SK-MEL-5 (cell line): Measurements from ENCODE around the gene PPP1R27. TPM values are rescaled to one million over a fixed set of nuclear protein-coding genes. Genes with fewer than 3 reads are reported as not detected.

Source experiments
- DNase-seq: peaks from one replicate; pipeline ENCODE4 v3.0.0-alpha.2; 2016; ENCODE audit warnings: low read depth, low spot score
- in situ Hi-C: cut with HindIII; loops from 2 replicates; pipeline ENCODE4 v1.10.0; 2016; ENCODE audit warnings: low sequenced_read_pairs, high pct_unique_total_duplicates, low pct_unique_long_range_greater_than_20kb
- total RNA-seq: library from RNA; depleted of rRNA; stranded (reverse); fragments of >200 nt; shearing (Covaris generic); gene quantifications from 2 replicates; pipeline ENCODE4 v1.2.3, GENCODE V29; 2014

PPP1R27 gene
- total RNA-seq, 1 experiment from 2014 or later: 0.63 TPM

DNA sequence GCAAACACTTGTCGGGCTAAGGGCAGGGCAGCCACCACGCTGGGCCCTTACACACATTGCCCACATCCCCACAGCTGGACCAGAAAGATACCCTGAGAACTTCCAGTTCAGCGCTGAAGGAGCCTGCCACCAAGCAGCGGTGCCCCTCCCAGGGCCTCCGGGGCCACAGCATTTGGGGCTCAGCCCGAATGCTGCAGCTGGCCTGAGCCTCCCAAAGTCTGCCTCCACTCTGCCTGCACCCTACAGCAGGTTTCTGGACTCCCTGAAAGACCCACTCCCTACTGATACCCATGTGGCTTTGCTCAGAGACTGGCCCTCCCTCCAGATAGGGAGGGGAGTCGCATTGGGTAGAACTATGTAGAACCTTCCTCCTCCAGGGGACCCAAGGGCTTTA is 3.3 kb downstream of the PPP1R27 start:
- in situ Hi-C loops: no loop called here

DNA sequence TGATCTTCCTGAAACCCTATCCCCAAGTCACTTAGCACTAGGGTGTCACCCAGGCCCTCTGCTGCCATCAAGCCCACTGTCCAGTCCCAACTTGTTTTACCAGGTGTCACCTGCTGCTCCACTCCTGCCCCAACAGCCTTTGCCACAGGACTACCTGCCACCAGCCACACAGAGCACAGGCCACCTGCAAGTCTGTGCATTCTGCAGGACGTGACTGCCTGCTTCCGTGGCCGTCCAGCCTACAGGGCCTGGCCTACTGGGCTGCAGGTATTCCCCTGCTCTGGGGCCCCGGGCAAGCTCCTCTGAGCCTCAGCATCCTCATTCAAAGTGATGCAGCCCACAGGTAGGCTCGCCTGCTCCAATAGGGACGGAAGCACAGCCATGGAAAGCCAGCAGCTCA is 5.0 kb downstream of the PPP1R27 start:
- DNase-seq: no peak
- in situ Hi-C loops: no loop called here

More for the DNA sequence above, 3.3 kb downstream of the PPP1R27 start:
- DNase-seq: no peak

DNA sequence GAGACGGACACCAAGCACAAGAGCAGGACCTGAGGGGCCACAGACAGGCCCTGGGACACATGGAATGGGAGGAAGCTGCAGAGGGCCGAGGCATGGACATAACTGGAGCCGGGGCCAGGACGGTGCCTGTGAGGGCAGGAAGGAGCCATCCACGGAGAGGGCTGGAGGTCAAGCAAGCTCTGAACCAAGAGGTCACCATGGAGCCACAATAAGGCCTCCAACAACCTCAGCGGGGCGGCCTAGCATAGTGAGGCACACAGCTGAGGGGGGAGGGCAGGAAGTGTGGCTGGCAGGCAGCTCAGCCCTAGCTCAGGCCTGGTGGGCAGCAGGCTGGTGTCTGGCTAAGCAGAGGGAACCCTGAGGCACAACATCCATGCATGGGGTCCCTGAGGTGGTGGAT is 6.2 kb downstream of the PPP1R27 start:
- no peak for DNase-seq
- in situ Hi-C loops: no loop called here

DNA sequence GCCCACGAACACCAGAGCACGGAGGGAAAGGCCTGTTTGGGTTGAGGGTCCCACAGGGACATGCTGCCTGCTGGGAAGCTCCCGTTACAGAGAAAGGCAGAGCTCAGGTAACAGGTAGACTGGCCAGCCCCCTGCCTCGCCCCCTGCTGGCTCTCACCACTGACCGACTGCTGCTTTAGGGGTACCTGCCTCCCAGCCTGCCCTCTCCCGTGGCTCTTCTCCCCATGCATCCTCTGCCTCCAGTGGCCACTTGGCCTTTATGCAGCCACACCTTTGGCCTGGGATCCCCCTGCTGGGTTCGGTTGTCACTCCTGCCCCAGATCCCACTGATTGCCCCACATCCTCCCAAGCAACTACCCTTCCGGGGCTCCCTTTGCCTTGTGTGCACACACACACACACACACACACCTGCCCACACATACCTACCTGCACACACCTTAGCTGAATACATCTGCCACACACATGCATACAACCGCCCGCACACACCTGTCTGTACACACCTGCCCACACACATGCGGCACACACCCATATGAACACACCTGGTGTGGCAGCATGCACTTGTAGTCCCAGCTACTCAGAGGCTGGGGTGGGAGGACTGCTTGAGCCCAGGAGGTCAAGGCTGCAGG is 8.9 kb downstream of the PPP1R27 start:
- in situ Hi-C loops: no loop called here
- DNase-seq: no peak

DNA sequence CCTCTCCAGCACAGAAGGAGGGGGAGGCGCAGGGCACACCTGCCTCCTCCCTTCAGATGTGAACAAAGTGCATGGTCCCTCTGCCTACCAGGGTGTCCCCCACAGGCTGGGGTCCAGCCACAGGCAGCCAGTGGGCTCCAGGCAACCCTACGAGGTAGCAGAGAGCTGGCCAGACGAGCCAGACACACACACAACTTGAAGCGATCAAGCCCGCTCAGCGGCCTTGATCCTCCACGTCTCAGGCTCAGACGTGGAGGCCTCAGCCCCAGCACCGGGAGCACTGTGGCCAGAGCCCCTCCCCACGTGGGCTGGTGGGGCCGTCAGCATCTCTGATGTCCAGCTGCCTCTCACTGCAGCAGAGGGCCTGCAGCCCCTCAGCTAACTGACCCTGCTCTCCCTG is 10.3 kb downstream of the PPP1R27 start:
- in situ Hi-C loops: no loop called here
- no peak for DNase-seq

DNA sequence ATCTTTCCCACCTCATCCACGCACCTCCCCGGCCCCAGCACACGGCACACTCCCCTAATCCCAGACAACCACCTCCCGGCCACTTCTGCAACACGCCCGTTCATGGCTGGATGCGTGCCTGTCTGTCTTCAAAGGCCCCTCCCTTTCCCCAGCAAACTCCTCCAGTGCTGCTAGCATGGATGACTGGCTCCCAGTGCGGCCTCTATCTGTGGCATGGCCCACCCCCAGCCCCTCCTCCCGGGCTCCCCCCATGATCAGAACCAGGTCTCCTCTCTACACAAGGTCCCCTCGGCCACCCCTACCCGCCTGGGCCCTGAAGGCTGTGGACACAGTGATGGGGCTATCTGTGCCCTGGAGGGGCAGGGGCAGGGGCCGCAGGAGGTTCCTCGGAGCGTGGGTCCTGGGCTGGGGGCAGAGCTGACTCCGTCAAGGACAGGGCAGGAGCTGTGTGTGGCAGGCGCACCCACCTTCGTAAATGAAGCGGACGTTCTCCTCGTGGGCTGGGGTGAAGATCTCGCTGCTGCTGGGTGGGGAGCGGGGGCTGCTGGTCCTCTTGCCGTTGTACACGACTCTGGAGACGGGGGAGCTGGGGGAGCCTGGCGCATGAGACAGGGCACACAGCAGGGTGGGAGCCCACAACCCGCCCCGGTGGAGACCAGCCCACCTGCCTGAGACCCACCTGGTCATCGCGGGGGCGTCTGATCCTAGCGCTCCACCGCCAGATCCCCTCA is 10.9 kb downstream of the PPP1R27 start:
- no peak for DNase-seq
- in situ Hi-C loops: no loop called here

DNA sequence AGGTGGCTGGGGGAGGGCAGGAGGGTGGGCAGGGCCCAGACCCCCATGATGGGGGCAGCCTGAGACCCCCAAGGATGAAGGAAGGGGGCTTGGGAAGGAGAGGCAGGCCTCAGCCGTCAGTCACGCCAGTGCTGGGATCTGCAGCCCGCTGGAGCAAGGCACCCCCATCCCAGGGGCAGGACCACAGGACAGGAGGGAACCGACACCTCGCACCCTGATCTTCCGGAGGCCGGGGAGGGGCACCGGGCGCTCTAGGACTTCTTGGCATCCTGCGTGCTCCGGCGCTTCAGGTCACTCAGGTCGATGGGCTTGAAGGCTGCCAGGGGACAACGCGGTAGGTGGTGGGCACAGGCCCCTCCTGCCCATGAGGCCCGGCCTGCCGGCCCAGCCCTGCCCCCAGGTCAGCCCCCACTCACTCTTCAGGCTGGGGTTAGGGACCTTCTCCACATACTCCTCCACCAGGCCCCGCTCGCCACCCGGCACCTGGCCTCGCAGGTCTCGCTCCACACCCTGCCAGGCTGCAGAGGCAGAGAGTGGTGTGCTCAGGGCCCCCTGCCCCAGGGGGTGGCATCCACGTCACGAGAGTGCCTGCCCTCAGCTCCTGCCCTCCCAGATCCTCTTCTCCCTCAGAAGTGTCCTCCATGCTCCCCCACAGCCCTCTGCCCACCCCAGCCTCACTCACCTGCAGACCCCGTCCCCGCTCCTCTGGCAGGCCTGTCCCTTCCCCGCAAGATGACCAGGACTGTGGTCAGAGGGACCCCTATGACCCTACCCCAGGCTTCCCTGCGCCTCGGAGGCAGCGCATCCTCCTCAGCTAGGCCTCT is 11.6 kb downstream of the PPP1R27 start:
- no peak for DNase-seq
- in situ Hi-C loops: no loop called here

DNA sequence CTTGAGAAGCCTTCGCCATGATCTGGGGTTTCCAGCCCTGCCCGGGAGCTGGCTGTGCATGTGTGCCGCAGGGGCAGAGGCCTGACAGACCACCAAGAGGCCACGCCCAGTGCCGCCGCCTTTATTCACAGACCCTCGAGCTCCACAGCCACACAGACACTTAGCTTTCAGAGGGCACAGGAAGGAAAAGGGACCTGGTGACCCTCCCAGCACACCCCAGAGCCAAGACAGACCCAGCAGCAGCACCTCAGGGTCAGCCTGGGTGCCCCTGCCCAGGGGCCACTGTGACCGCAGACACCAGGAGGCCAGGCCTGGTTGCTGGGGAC is 12.6 kb downstream of the PPP1R27 start:
- no peak for DNase-seq
- in situ Hi-C loops: no loop called here

DNA sequence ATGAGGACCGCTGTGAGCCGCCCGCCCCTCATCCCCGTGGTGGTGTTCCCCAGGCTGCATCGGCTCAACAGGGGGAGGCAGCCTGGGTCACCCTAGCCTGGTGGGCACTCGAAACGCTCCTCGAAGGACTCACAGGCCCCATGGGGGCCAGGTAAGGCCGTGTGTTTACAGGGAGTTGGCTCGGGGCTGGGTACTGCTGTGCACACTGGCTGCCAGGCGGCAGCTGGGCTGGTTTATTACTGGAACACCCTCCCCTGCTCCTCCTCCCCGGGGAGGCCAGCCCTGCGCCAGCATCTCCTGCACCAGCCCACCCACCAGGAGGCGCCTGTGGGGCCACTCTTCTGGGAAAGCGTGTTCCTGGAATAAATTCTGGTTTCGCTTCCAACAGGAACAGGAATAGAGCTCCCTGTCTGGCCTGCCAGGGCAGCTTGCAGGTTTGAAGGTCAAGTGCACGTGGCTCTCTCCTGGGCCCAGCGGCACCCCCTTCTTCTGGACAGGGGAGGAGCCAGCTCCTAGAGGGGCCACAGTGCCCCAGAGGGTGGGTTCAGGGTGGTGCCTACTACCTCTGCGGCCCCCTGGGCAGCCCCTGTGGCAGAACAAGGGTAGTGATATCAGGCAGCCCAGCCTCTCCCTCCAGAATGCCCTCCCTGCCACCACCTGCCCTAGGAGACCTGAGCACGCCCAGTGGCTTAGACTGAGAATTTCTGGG is 13.1 kb downstream of the PPP1R27 start:
- DNase-seq: peak; percentile 95
- in situ Hi-C loops: no loop called here

DNA sequence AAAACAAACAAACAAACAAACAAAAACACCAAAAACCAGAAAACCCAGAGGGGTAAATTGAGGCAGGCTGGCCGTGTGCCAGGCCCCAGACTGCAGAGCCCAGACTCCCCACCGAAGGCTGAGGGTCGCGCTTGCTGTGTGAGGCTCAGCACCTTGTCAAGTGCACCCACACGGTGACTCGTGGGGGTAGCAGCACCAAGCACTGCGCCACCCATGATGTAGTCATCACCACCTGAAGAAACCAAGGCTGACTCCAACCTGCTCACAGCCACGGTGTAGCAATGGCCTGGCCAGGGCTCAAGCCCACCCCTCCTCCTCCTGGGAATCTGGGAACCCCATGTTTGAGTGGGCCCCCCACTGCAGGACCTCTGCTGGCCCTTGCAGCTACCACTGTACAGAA is 13.7 kb downstream of the PPP1R27 start:
- in situ Hi-C loops: no loop called here
- no peak for DNase-seq

DNA sequence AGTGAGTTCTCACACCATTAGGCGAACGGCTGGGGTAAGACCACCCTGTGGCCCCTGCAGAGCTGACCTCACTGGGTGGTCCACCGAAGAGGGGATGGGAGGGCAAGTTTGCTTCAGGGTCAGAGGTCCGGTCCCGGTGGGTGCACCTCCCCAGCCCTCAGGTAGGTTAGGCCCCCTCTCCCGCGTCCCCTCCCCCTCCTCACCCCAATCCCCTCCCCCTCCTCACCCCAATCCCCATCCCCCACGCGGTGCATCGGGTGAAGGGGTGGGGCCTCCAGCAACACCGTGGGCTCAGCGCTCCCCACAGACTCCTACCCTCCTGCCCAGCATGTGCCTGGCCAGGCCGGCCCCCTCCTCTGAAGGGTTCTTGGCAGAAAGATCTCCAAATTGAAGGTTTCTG is 15.1 kb downstream of the PPP1R27 start:
- in situ Hi-C loops: no loop called here
- DNase-seq: no peak

DNA sequence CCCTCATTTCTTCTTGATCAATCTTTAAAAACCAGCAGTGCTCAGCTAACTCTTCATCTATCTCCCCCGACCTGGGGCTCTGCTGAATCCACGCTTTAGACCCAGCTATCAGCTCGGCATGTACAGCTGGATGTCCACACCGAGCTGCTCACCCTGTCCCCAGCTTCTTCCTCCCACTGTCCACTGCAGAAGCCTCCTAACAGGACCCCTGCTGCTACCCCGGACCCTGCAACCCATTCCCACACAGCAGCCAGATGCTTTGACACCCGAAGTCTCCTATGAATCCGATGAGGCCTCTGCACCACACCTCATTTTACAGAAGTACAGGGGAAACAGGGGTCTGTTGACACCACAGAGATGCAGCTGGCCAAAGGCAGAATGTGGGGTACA is 17.1 kb downstream of the PPP1R27 start:
- no peak for DNase-seq
- in situ Hi-C loops: no loop called here

DNA sequence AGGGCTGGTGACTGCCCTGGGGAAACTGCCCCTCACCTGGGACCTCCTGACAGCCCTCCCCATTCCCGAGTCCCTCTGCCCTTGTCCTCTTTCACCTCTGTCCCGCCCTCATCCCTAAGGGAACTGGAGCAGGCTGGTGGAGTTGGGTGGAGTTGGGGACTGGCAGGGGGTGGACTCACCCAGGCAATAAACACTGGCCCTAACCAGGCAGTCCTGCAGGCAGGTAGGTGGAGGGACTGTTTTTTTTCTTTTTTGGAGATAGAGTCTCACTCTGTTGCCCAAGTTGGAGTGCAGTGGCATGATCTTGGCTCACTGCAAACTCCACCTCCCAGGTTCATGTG is 19.2 kb downstream of the PPP1R27 start:
- DNase-seq: no peak
- in situ Hi-C loops: no loop called here

DNA sequence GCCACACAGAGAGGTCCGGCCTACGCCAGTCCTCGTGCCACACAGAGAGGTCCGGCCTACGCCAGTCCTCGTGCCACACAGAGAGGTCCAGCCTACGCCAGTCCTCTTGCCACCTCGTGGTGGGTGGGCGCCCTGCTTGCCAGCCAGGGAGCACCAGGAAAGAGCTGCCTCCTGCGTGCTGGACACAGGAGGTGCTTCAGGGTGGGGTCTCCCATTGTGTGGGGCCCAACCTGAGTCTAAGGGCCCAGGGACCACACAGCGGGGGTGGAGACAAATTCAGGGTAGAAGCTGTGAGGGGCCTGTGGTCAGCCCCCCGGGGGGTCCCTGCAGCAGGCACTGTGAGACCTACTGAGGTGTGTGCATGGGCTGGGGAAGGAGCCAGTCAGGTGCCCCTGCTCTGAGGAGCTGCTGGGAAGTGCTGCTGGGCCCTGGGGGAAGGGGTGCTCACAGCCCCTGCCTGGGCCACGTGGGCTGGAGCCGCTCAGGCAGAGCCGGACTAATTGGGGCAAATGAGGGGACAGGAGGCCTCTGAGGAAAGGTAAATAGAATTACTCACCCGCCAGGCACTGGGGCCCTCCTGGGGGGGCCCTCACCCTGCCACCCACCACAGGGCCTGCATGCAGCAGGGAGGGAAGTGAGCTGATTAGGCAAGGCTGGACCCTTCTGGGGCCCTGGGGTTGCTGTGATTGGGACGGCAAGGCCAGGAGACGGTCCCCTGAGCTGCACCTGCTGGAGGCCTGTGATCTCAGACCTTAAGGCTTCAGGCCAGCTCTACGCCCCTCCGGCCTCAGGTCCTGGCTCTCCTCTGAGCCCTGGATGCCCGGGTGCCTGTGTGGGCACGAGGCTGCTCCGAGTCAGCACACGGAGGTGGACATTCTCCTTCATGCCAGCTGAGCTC is 19.9 kb downstream of the PPP1R27 start:
- in situ Hi-C loops: no loop called here
- DNase-seq: no peak

DNA sequence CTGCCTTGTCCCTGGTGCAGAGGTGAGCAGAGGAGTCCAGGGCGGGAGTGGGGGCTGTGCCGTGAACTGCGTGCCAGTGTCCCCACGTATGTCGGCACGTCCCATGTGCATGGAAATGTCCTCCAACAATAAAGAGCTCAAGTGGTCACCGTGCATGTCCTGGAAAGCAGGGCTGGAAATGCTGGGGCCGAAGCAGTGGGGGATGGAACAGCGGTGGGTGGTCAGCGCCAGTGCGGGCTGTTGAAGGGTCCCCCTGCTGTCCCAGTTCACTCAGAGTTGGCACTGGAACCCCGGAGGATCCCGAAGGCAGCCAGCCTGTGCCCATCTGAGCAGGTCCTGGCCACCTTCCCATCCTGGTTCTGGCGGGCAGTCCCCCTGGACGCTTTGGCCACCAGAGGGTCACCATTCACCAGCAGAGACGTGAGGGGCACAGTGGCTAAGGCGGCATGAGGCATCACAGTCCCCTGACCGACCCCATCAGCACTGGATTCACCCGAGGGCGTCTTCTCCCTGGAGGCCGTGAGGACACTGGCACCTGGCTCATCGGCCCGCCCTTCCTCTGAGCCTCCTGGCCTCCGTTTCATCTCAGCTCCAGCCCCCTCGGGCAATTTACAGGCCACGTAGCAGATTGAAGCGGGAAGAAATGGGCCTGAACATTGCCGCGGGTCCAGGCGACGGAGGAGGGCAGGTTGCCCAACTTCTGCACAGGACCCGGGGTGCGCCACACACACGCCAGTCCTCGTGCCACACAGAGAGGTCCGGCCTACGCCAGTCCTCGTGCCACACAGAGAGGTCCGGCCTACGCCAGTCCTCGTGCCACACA is 20.8 kb downstream of the PPP1R27 start:
- in situ Hi-C loops: no loop called here
- DNase-seq: no peak

DNA sequence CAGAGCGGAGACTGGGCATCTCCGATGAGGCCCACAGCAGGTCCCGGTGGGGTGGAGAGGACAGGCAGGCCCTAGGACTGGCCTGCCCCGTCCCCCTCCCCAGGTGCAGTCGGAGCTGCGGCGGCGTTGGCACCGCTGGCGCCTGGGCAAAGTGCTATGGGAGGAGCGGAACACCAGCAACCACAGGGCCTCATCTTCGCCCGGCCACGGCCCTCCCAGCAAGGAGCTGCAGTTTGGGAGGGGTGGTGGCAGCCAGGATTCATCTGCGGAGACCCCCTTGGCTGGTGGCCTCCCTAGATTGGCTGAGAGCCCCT is 21.5 kb downstream of the PPP1R27 start:
- in situ Hi-C loops: no loop called here
- DNase-seq: no peak
